Erythroblast (primary cell): ENCODE results near the gene SLC51A.

Experiments used
- GATA1 ChIP-seq: IDR thresholded peaks from 2 replicates; pipeline ENCODE4 v1.6.1; 2011; ENCODE audit warnings: low read depth, mild to moderate bottlenecking, control low read depth, low read length, moderate library complexity
- POLR2A ChIP-seq: IDR thresholded peaks from 2 replicates; pipeline ENCODE4 v1.6.1; 2011; ENCODE audit warnings: mild to moderate bottlenecking, low read length

GRCh38 chr3:196219194-196219969 lies 3.0 kb downstream of the SLC51A start:
- no peak for TF ChIP-seq POLR2A
- TF ChIP-seq GATA1: no peak
